ENCODE measurements around the gene POLR3G.

DNA sequence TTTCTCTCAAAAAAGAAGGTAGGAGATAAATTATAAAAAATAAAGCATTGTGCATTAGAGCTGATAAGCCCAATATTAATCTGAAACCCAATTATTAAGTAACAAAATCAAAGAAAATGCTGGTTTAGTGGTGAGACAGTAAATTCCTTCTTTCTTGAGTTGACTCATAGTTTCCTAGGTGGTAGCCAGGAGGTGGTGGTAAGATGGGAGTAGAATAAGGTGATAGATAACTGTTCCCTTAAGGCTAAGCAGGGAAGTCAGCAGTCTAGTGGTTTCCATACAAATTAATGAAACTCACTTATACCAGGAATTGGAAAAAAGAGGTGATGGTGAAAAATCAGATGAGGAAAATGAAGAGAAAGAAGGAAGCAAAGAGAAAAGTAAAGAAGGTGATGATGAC lies 31.6 kb downstream of the POLR3G start:
- TF ChIP-seq GATA2 (IDR thresholded peaks at IDR 0.05; ENCODE audit: low read depth, low read length): no peak
- no peak for TF ChIP-seq GATA3 (IDR thresholded peaks at IDR 0.05; ENCODE audit: low read depth, low read length)

All from SH-SY5Y (cell line).